Activated naive CD8-positive, alpha-beta T cell (primary cell): Measurements from ENCODE around the gene SDHAF2.
"Not testable (repeated sequence)": the region's sequence is repeated elsewhere in the genome, so short reads cannot be mapped to it uniquely, and the experiment has no call there.

Experiments used
- H3K27ac Mint-ChIP-seq: one replicate; pipeline ENCODE4 v1.8.0; 2021; ENCODE audit warnings: mixed read lengths
- H3K27me3 Mint-ChIP-seq: one replicate; pipeline ENCODE4 v1.8.0; 2021; ENCODE audit warnings: mixed read lengths
- H3K36me3 Mint-ChIP-seq: one replicate; pipeline ENCODE4 v1.8.0; 2021; ENCODE audit warnings: mixed read lengths
- H3K4me1 Mint-ChIP-seq: one replicate; pipeline ENCODE4 v1.8.0; 2021; ENCODE audit warnings: low read depth, mixed read lengths
- H3K4me3 Mint-ChIP-seq: one replicate; pipeline ENCODE4 v1.8.0; 2021; ENCODE audit warnings: mild to moderate bottlenecking, mixed read lengths
- H3K9me3 Mint-ChIP-seq: one replicate; pipeline ENCODE4 v1.8.0; 2021; ENCODE audit warnings: low read depth, mixed read lengths

SDHAF2 gene

GRCh38 chr11:61413496-61413895 is 16.4 kb upstream of the SDHAF2 start:
- Mint-ChIP-seq H3K9me3 (no peaks in the 10 kb centered on the region), H3K27me3 (no peaks in the 10 kb centered on the region), H3K4me3 (no peak overlapping the region), H3K4me1 (peaks cover 26% of the 10 kb centered on the region), H3K27ac (peak overlapping the region; percentile 77), H3K36me3 (peaks cover 10% of the 10 kb centered on the region)

- Mint-ChIP-seq H3K4me3 (no peak overlapping the region), H3K4me1 (peaks cover 31% of the 10 kb centered on the region), H3K27ac (peak overlapping the region; percentile 66), H3K9me3 (no peaks in the 10 kb centered on the region), H3K27me3 (no peaks in the 10 kb centered on the region), H3K36me3 (peaks cover 10% of the 10 kb centered on the region)
Measured at GRCh38 chr11:61414547-61414946, 15.4 kb upstream of the SDHAF2 start.

GRCh38 chr11:61415381-61415780 is 14.5 kb upstream of the SDHAF2 start:
- no peak overlapping the region for H3K4me3 Mint-ChIP-seq
- peaks cover 33% of the 10 kb centered on the region for H3K4me1 Mint-ChIP-seq
- peaks cover 10% of the 10 kb centered on the region for H3K36me3 Mint-ChIP-seq
- no peaks in the 10 kb centered on the region for H3K27me3 Mint-ChIP-seq
- H3K9me3 Mint-ChIP-seq: no peaks in the 10 kb centered on the region
- H3K27ac Mint-ChIP-seq: no peak overlapping the region

- Mint-ChIP-seq H3K9me3 (no peaks in the 10 kb centered on the region), H3K4me3 (no peak overlapping the region), H3K4me1 (peaks cover 42% of the 10 kb centered on the region), H3K27me3 (no peaks in the 10 kb centered on the region), H3K27ac (peak overlapping the region; percentile 66), H3K36me3 (peaks cover 7% of the 10 kb centered on the region)
Measured at GRCh38 chr11:61416941-61417340, 13.0 kb upstream of the SDHAF2 start.

- Mint-ChIP-seq H3K9me3 (no peaks in the 10 kb centered on the region), H3K4me3 (no peak overlapping the region), H3K36me3 (peaks cover 6% of the 10 kb centered on the region), H3K27me3 (no peaks in the 10 kb centered on the region), H3K27ac (peak overlapping the region; percentile 66), H3K4me1 (peaks cover 50% of the 10 kb centered on the region)
Measured at GRCh38 chr11:61417670-61418069, 12.3 kb upstream of the SDHAF2 start.

GRCh38 chr11:61418136-61418535 is 11.8 kb upstream of the SDHAF2 start:
- Mint-ChIP-seq H3K27me3 (no peaks in the 10 kb centered on the region), H3K36me3 (peaks cover 6% of the 10 kb centered on the region), H3K4me1 (peaks cover 51% of the 10 kb centered on the region), H3K9me3 (no peaks in the 10 kb centered on the region), H3K4me3 (no peak overlapping the region), H3K27ac (peak overlapping the region; percentile 66)

GRCh38 chr11:61422226-61422625 is 7.7 kb upstream of the SDHAF2 start:
- Mint-ChIP-seq H3K36me3 (peaks cover 5% of the 10 kb centered on the region), H3K4me3 (no peak overlapping the region), H3K4me1 (peaks cover 66% of the 10 kb centered on the region), H3K9me3 (no peaks in the 10 kb centered on the region), H3K27ac (no peak overlapping the region), H3K27me3 (no peaks in the 10 kb centered on the region)

- Mint-ChIP-seq H3K9me3 (no peaks in the 10 kb centered on the region), H3K4me3 (peak overlapping the region; percentile 61), H3K27me3 (no peaks in the 10 kb centered on the region), H3K36me3 (peaks cover 16% of the 10 kb centered on the region), H3K27ac (peak overlapping the region; percentile 61), H3K4me1 (peaks cover 61% of the 10 kb centered on the region)
Measured at GRCh38 chr11:61425367-61426131, 4.4 kb upstream of the SDHAF2 start.

GRCh38 chr11:61429346-61429690 is 606 bp upstream of the SDHAF2 start:
- H3K4me3 Mint-ChIP-seq: peak overlapping the region; percentile 94
- no peaks in the 10 kb centered on the region for H3K9me3 Mint-ChIP-seq
- H3K36me3 Mint-ChIP-seq: peaks cover 16% of the 10 kb centered on the region
- no peaks in the 10 kb centered on the region for H3K27me3 Mint-ChIP-seq
- H3K4me1 Mint-ChIP-seq: peaks cover 64% of the 10 kb centered on the region
- H3K27ac Mint-ChIP-seq: peak overlapping the region; percentile 98

- Mint-ChIP-seq H3K27ac (peak overlapping the region; percentile 98), H3K4me1 (peaks cover 62% of the 10 kb centered on the region), H3K36me3 (peaks cover 14% of the 10 kb centered on the region), H3K4me3 (peak overlapping the region; percentile 94)
- H3K9me3 Mint-ChIP-seq, H3K27me3 Mint-ChIP-seq: not testable (repeated sequence)
Measured at GRCh38 chr11:61430839-61431238, 915 bp downstream of the SDHAF2 start.

- Mint-ChIP-seq H3K36me3 (peaks cover 7% of the 10 kb centered on the region), H3K9me3 (no peaks in the 10 kb centered on the region), H3K4me1 (peaks cover 34% of the 10 kb centered on the region), H3K27ac (peak overlapping the region; percentile 34), H3K27me3 (no peaks in the 10 kb centered on the region), H3K4me3 (no peak overlapping the region)
Measured at GRCh38 chr11:61437496-61437895, 7.6 kb downstream of the SDHAF2 start.

GRCh38 chr11:61439615-61440014 is 9.7 kb downstream of the SDHAF2 start:
- no peaks in the 10 kb centered on the region for H3K27me3 Mint-ChIP-seq
- H3K36me3 Mint-ChIP-seq: peaks cover 13% of the 10 kb centered on the region
- no peak overlapping the region for H3K27ac Mint-ChIP-seq
- no peaks in the 10 kb centered on the region for H3K9me3 Mint-ChIP-seq
- peaks cover 23% of the 10 kb centered on the region for H3K4me1 Mint-ChIP-seq
- no peak overlapping the region for H3K4me3 Mint-ChIP-seq

- H3K27ac Mint-ChIP-seq: peak overlapping the region; percentile 80
- no peak overlapping the region for H3K4me3 Mint-ChIP-seq
- peaks cover 20% of the 10 kb centered on the region for H3K4me1 Mint-ChIP-seq
- no peaks in the 10 kb centered on the region for H3K27me3 Mint-ChIP-seq
- peaks cover 10% of the 10 kb centered on the region for H3K36me3 Mint-ChIP-seq
- no peaks in the 10 kb centered on the region for H3K9me3 Mint-ChIP-seq
Measured at GRCh38 chr11:61442616-61443015, 12.7 kb downstream of the SDHAF2 start.

- Mint-ChIP-seq H3K27me3 (no peaks in the 10 kb centered on the region), H3K9me3 (no peaks in the 10 kb centered on the region), H3K4me1 (peaks cover 22% of the 10 kb centered on the region), H3K36me3 (peaks cover 10% of the 10 kb centered on the region), H3K27ac (peak overlapping the region; percentile 51), H3K4me3 (no peak overlapping the region)
Measured at GRCh38 chr11:61445516-61445915, 15.6 kb downstream of the SDHAF2 start.

GRCh38 chr11:61446211-61446651 is 16.3 kb downstream of the SDHAF2 start:
- H3K36me3 Mint-ChIP-seq: peaks cover 10% of the 10 kb centered on the region
- H3K27ac Mint-ChIP-seq: peak overlapping the region; percentile 51
- peaks cover 22% of the 10 kb centered on the region for H3K4me1 Mint-ChIP-seq
- H3K4me3 Mint-ChIP-seq: no peak overlapping the region
- H3K9me3 Mint-ChIP-seq: no peaks in the 10 kb centered on the region
- H3K27me3 Mint-ChIP-seq: no peaks in the 10 kb centered on the region
